Left lung (tissue), 10 donors: ENCODE results near the gene KIRREL1. TPM values are rescaled to one million over a fixed set of nuclear protein-coding genes. Genes with fewer than 3 reads are reported as not detected.

Experiments used
- ATAC-seq: fragments of 200-7000 bp; cut with Tn5 transposase; one replicate; pipeline ENCODE4 v1.9.1; 2020; ENCODE audit warnings: moderate library complexity
- DNase-seq, 4 donors: peaks; one replicate each; pipeline ENCODE4 v3.0.0-alpha.2; 2013 to 2020
- H3K27ac ChIP-seq, 2 donors: fragments of 200-600 bp; sonication (generic) in 1 of 2; one replicate each; pipeline versions ENCODE4 v1.5.0 to v1.8.0; 2020 to 2021
- H3K27me3 ChIP-seq, 2 donors: fragments of 200-600 bp; sonication (generic) in 1 of 2; one replicate each; pipeline versions ENCODE4 v1.5.0 to v1.8.0; 2020 to 2021
- H3K36me3 ChIP-seq, 2 donors: fragments of 200-600 bp; sonication (generic) in 1 of 2; one replicate each; pipeline versions ENCODE4 v1.5.0 to v1.8.0; 2020 to 2021
- H3K4me1 ChIP-seq, 2 donors: fragments of 200-600 bp; one replicate each; pipeline ENCODE4 v1.8.0; 2021
- H3K4me3 ChIP-seq, 2 donors: fragments of 200-600 bp; sonication (generic) in 1 of 2; one replicate each; pipeline versions ENCODE4 v1.5.0 to v1.8.0; 2020 to 2021; ENCODE audit warnings: mild to moderate bottlenecking in 1 of 2
- H3K9me3 ChIP-seq, 2 donors: fragments of 200-600 bp; sonication (generic) in 1 of 2; one replicate each; pipeline versions ENCODE4 v1.5.0 to v1.8.0; 2020 to 2021
- CTCF ChIP-seq, 2 donors: fragments of 200-600 bp; sonication (generic) in 1 of 2; IDR thresholded peaks; one replicate each; pipeline versions ENCODE4 v1.5.0 to v1.8.0; 2021; ENCODE audit warnings: antibody characterized with exemption in 2 of 2
- intact Hi-C, 2 donors: fragments of 100-400 bp; cut with DNase I; formaldehyde crosslinking; loops; one replicate each; pipeline versions ENCODE4 v1.11.2 to v1.14.2; 2022
- polyA plus RNA-seq, 6 donors: library from polyadenylated mRNA; unstranded; fragments of 120-200 nt; gene quantifications; one replicate each; pipeline ENCODE4 v1.2.1, GENCODE V29; 2013; ENCODE audit not compliant: insufficient read length in 6 of 6
- total RNA-seq, 2 donors: library from RNA; stranded (reverse); fragmentation: NEBNext Ultra II Directional; extraction: Animal tissue kit (Norgen Biotek cat#: 25700); gene quantifications; one replicate each; pipeline ENCODE4 v1.2.1, GENCODE V29; 2021
- donor health status: DM: no; HTN: yes; CAD: no.
- donor health status: DM: no; HTN: no; CAD: no.

Gene KIRREL1
- total and polyA plus RNA-seq, 8 donors: 44.6 to 67.6 (median 55.7) TPM

DNA sequence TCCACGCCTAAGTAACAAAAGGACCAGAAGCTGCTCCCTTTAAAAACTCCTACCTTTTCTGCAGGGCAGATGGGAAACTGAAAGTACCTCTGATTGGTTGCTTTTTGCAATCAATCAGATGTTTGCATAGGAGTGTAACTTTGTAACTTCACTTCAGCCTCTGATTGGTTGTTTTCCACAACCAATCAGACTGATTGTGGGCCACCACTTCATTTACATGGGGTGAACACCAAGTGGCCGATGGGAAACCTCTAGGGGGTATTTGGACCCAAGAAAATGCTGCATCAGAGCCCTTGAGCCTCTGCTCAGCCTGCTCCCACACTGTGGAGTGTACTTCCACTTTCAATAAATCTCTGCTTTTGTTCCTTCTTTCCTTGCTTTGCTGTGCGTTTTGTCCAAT is 154.4 kb downstream of the KIRREL1 start:
- H3K27me3 ChIP-seq: peaks cover 0 to 6% of the 10 kb centered on the region in 2 donors
- H3K4me1 ChIP-seq: peaks cover 3 to 35% of the 10 kb centered on the region in 2 donors
- ATAC-seq (peak; percentile 11), DNase-seq (no peak)
- no peak for TF ChIP-seq CTCF (IDR thresholded peaks at IDR 0.05)
- peak overlapping the region in 1 of 2 donors; percentile 86 for H3K27ac ChIP-seq
- intact Hi-C loops: no loop called here
- H3K36me3 ChIP-seq: no peaks in the 10 kb centered on the region
- H3K9me3 ChIP-seq: no peaks in the 10 kb centered on the region
- H3K4me3 ChIP-seq: peak overlapping the region in 1 of 2 donors; percentile 3

DNA sequence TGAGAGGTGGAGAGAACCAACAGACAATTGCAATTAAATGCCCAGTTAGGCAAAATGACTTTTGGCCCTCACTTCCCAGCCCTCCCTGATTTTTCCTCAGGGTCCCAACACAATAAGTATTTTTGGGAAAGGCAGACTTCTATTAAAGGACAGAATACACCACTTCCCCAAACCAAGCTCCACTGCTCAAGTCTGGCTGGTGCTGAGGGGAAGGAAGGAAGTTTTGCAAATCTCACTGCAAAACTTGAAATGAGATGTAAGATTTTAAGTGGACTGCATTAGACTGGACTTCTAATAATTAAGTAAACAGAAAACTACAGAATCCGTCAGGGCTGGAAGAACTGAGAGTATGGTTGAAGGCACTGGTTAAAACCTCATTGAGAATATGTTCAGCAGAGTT is 155.0 kb downstream of the KIRREL1 start:
- DNase-seq: no peak
- Histone ChIP-seq H3K4me3 (peak overlapping the region in 1 of 2 donors; percentile 3), H3K4me1 (peaks cover 3 to 38% of the 10 kb centered on the region in 2 donors), H3K27me3 (peaks cover 0 to 8% of the 10 kb centered on the region in 2 donors), H3K36me3 (no peaks in the 10 kb centered on the region), H3K27ac (peak overlapping the region; percentile 27 to 86), H3K9me3 (no peaks in the 10 kb centered on the region)
- peak; percentile 11 for ATAC-seq
- intact Hi-C loops: no loop called here
- no peak for TF ChIP-seq CTCF (IDR thresholded peaks at IDR 0.05)

- peaks cover 3 to 45% of the 10 kb centered on the region in 2 donors for H3K4me1 ChIP-seq
- TF ChIP-seq CTCF (IDR thresholded peaks at IDR 0.05): no peak
- ATAC-seq: no peak
- no peak for DNase-seq
- H3K27me3 ChIP-seq: peaks cover 0 to 8% of the 10 kb centered on the region in 2 donors
- no peaks in the 10 kb centered on the region for H3K36me3 ChIP-seq
- H3K27ac ChIP-seq: peak overlapping the region; percentile 27 to 86
- intact Hi-C loops: no loop called here
- H3K4me3 ChIP-seq: peak overlapping the region; percentile 23 to 35
- H3K9me3 ChIP-seq: no peaks in the 10 kb centered on the region
These were observed 155.7 kb downstream of the KIRREL1 start for GRCh38 chr1:158149175-158149574.

Other genes starting within 250 kb of the KIRREL1 start
- gene FCRL2, start 216.5 kb upstream of the KIRREL1 start, total RNA-seq: under 1 TPM; 0.26 to 0.99 TPM
- gene FCRL2, start 216.5 kb upstream of the KIRREL1 start, polyA plus RNA-seq: under 1 TPM in 4 of 6 donors, not detected in 2; 0.08 to 0.15 (median 0.13) TPM
- gene FCRL1, start 173.5 kb upstream of the KIRREL1 start, total RNA-seq: 1 to 10 TPM in 1 of 2 donors, under 1 TPM in 1; 0.85 to 3.4 TPM
- under 1 TPM; 0.14 to 0.31 (median 0.19) TPM for gene FCRL1, start 173.5 kb upstream of the KIRREL1 start, polyA plus RNA-seq
- gene CD5L, start 151.8 kb upstream of the KIRREL1 start, total RNA-seq: 1 to 10 TPM in 1 of 2 donors, under 1 TPM in 1; 0.64 to 2.2 TPM
- under 1 TPM in 1 of 6 donors, not detected in 5; 0.23 TPM for gene CD5L, start 151.8 kb upstream of the KIRREL1 start, polyA plus RNA-seq
- 1 to 10 TPM; 1.9 to 3.6 TPM for gene CD1D, start 187.2 kb downstream of the KIRREL1 start, total RNA-seq
- gene CD1D, start 187.2 kb downstream of the KIRREL1 start, polyA plus RNA-seq: 1 to 10 TPM; 1.5 to 2.1 (median 1.7) TPM